ENCODE measurements around the gene FAM9C.
A peak's percentile ranks its signal among the peaks of the same experiment; 100 is the strongest.
"Not testable (repeated sequence)": the region's sequence is repeated elsewhere in the genome, so short reads cannot be mapped to it uniquely, and the experiment has no call there.

The FAM9C gene

GRCh38 chrX:13044441-13044840, at the start of gene FAM9C:
Gene FAM9C (minus strand): TSS chrX:13044620. CDS start chrX:13043789, 831 bp downstream.
- no peak for DNase-seq

GRCh38 chrX:13093529-13094140, 49.2 kb upstream of the FAM9C start:
- DNase-seq: peak; percentile 41

GRCh38 chrX:13092455-13092941, 48.1 kb upstream of the FAM9C start:
- peak; percentile 76 for DNase-seq

GRCh38 chrX:13091111-13091765, 46.8 kb upstream of the FAM9C start:
- no peak for DNase-seq

DNA sequence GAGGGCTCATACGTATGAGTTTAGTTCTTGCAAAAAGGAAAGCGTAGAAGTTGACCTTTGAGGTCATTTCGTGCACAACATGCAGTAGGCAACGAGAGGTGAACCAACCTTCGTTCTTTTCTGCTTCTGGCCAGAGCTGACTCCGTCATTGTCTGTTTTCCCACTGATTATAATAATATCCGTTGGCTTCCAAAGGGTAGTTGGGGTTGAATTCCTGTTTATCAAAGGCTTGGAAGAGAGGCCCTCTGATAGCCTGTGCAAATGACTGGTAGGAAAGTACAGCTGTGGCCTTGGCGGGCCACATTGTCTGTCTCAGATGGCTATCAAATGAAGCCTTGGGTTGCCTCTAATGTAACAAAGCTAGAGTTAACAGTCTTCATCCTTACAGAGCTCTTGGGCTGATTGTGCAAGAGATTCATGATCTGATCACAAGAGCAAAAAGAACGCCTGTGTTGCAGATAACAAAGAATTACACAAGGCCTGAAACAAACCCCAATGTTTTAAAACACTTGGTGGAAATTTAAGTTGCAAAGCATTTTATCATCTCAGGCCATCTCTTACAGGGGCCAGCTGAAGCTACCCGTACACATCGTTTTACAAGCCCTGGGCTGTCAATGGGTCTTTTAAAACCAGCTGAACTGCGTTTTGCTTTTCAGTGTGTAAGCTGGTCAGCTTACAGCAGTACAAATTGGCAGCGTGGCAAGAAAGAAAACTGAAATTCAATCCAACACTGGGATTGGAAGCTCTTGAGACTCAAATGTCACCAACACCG, 46.1 kb upstream of the FAM9C start:
- no peak for DNase-seq

- DNase-seq: no peak
Observed at GRCh38 chrX:13090027-13090338, 45.6 kb upstream of the FAM9C start.

DNA sequence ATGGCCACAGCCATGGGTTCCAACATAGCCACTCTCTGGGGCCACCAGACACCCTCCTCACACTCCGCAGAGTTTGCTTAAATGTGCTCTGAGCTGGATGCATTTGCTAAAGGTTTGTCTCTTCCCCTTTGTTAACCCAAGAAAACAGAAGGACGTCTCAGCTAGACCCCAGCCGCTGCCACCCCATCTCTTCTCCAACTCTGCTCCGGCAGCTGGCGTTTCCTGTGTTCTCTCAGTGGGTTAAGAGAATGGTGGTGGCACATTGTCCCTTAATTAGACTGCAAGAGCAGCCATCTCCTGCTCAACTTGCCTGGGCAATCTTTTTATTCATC, 43.7 kb upstream of the FAM9C start:
- no peak for DNase-seq

- DNase-seq: peak; percentile 67
Observed at GRCh38 chrX:13087322-13088155, 43.1 kb upstream of the FAM9C start.

DNA sequence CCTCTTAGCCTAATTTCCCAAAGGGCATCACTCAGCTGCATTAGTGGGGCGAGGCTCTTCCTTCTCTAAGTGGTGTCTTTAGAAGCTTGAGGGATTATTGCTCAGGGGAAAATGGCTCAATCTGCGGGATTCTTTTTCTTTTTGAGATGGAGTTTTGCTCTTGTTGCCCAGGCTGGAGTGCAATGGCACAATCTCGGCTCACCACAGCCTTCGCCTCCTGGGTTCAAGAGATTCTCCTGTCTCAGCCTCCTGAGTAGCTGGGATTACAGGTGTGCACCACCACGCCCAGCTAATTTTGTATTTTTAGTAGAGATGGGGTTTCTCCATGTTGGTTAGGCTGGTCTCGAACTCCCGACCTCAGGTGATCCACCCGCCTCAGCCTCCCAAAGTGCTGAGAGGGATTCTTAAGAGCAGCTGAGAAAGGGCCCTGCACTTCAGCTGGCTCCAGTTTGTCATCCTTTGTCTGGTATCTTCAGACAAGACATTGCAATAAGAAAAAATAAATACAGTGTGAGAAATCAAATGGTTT, 42.4 kb upstream of the FAM9C start:
- not testable (repeated sequence) for DNase-seq

DNA sequence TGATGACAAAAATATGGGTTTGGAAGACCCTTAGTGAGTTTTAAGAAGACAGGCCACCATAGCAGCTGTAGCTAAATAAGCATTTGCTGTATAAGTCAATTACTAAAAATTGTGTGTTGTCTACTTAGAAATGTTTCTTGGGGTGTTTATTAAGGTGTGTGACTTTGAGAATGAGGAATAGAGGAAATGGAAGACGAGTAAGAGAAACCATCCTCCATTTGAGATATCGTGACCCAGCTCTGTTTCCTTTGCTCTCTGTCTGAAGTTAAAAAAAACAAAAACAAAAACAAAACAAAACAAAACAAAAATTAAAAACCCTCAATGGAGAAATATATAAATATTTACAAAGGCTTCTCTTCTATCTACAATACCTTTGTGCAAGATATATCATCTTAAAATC, 41.7 kb upstream of the FAM9C start:
- DNase-seq: no peak

DNA sequence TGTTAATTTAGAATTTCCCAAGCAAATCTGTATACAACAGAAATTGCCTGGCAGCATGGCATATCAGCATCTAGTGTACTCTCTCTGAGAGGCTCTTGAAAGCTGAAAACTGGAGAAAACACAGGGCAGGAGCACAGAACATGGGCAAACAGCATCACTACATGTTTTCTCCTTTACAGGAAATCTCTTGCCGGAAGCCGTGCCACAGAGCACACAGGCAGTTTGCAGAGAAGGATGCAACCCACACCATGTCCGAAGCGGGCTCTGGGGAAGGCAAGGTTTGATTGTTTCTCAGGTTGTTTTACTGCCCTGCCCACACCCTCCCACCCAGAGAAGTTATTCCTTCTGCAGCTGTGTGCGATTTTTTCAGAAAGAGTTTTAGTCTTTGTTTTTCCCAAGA, 41.1 kb upstream of the FAM9C start:
- DNase-seq: peak; percentile 28

DNA sequence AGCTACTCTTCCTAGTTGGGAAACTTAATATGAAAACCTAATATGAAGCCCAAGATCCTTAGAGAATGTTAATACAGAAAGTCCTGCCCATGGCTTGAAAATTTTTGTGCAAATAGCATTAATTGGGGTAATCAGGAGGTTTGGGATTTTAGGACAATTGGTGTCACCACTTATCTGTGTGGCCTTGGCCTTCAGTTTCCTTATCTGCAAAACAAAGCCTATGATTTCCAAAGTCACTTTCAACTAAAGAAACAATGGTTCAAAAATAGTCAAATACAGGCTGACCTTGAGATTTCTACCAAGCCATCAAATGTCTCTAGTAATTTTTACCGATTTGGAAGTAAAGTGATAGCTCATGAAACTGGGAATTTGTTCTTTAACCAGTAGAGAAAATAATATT, 40.2 kb upstream of the FAM9C start:
- no peak for DNase-seq

DNA sequence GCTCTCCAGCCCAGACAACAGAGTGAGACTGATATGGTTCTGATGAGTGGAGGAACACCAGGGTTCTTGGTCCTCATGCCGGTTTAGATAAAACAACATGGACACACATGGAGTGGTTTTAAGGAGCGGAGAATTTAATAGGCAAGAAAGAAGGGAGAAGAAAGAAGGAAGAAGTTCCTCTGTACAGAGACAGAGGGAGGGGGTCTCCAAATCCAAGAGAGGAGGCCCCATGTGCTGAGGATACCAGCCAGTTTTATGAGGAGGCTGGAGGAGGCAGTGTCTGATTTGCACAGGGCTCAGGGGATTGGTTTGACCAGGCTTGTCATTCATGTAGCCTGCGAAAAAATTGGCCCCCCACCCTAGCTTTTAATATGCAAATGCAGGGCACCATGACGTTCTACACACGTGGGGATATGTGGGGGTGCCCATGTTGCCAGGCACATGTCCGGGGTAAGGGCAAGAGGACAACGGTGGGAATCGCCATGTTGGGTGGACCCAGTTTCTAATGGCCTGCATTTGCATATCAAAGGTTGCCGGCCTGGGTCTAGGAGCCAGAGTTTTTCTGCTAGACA, 39.4 kb upstream of the FAM9C start:
- not testable (repeated sequence) for DNase-seq

DNA sequence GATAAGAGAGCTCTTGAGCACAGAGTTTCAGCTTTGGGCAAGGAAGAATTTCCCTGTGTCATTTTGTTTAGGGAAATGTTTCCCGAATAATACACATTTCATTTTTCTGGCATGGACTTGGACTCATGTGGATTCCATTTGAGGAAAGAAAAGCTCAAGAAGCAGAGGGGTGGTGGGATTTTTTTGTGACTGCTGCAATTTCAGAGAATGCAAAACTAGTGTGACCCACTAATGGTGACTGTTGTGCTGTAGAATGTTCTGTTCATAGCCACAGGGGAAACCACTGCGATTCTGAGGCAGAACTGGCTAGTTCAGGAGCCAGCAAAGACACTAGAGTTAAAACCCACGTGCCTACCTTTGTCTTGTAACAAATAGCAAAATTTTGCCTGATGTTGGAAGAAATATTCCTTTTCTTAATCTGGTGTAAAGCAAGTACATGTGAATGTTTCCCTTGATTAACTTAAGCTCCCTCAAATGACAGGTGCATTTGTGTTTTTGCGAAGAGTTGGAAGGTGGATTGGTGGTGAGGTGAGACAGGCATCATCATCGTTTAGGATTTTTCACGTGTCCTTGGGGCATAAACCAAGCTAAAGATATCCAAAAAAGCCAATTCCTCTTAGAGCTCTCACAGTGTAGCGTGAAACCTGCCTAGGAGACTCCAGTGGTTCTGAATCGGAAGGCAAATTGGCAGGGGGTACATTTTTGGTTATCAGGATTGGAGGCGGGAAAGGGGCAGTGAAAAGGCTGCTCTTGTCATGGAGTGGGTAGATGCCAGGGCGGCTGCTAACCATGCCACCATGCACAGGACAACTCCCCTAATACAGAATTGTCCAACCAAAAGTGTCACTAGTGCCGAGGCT, 38.0 kb upstream of the FAM9C start:
- DNase-seq: peak; percentile 17

DNA sequence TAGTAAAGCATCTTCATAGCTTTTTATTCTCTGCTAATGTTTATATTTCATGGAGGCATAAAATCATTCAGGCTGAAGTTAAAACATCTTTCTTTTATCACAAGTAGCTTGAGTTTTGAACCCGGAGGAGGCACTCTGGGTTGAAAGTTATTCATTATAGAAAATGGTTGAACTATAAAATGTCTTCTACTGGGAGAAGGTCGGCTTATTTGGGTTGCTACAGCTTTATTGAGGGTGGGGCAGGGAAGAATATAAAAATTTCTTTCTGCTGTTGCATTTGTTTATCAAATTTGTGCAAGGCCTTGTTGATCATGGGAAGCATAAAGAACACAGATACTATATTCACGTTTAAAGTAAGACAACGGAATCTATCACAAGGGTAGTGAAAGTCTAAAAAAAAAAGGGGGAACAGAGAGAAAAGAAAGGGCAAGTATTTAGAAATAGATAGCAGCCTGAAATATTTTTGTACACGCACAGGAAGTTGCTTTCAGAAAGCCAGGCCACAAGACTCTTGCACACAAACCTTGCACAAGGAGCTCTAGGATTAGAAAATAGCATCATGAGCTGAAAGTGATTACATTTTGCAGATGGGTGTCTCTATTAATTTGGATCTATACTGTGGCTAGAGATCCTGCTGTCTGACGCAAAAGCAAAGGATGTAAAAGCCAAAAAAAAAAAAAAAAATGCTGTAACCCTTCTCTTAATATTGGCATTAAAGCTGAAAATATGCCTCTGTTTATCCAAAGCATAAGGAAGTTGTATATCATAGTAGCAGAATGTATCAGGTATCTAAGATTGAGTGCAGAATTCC, 37.2 kb upstream of the FAM9C start:
- DNase-seq: no peak

- DNase-seq: no peak
Observed at GRCh38 chrX:13080128-13080795, 35.8 kb upstream of the FAM9C start.

DNA sequence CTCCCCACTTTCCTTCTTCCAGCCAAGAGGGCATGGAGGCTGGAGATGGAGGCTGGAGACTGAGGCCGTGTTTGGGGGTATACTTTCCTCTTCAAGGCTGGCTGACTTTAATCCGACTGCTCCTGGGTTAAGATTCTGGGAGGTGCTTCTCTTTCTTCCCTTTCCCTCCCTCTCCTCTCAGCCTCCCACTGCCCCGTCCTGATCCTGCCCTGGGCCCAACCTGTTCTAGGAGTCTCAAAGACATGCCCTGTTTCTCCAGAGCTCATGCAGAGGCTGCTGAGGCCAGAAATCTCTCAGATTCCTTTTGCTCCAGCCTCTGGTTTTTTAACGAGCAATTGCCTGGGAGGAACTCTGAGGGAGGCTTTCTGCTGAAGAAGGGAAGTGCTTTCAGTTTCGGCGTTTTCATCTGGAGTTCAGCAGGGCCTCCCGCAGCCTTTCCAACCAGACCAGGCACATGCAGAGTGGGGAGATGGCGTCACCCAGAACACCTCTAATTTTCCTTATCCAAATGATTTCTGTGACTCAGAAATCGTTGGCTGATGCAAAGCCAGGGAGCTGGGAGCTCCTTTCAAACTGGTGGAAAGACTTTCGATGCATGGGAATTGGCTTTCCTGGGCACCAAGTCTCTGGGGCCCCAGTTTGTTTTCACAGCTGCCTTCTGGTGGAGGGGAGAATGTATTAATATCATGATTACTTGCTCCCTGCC, 34.5 kb upstream of the FAM9C start:
- DNase-seq: no peak

GRCh38 chrX:13077168-13077567, 32.7 kb upstream of the FAM9C start:
- DNase-seq: peak; percentile 27

- DNase-seq: no peak
Observed at GRCh38 chrX:13076176-13076961, 31.9 kb upstream of the FAM9C start.

Data from stimulated activated CD4-positive, alpha-beta T cell treated with anti-CD3 and anti-CD28 coated beads, Interleukin-4, amount 100 ng/mL, for 24 hours (primary cell).